ENCODE results near the gene SP6. TPM values are rescaled to one million over a fixed set of nuclear protein-coding genes. Genes with fewer than 3 reads are reported as not detected.
A peak's percentile ranks its signal among the peaks of the same experiment; 100 is the strongest.

SP6 gene
- total and polyA plus RNA-seq, 2 of the 4 experiments (the other 2 are of a cell fraction) = under 0.01 to 0.31 TPM

DNA sequence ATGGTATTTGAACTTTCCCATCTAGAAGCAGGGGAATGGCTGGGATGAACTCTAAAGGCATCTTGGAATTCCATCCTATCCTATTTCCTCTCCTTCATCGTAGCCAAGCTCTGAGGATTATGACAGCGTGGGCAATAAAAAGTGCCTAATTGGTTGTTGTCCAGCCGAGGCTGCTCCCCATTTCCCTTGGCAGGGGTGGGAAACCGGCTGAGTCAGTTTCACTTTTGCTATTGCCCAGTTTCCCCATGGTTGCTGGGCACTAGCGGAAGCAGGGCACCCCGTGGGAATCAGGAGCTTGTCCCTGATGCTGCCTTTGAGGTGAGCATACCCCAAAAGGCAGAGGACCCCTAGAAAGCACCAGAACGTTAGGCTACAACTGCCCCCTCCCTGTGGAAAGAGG lies 31.3 kb upstream of the SP6 start:
- no peaks in the 10 kb centered on the region for H3K9me3 ChIP-seq (ENCODE audit: control insufficient read depth, insufficient read depth, low read length)
- no peak overlapping the region for H3K9ac ChIP-seq (ENCODE audit: low read depth, low read length)
- ChIA-PET POLR2A (ENCODE audit: unreplicated experiment) (no interaction called here), CTCF (interaction anchor here (0.9 to 4.8 kb wide), 2 partner anchors 7 to 40 kb away, joined by 4 to 18 read pairs; partner anchors contain the start of gene SCRN2)
- no peaks in the 10 kb centered on the region for H3K9me1 ChIP-seq (ENCODE audit: insufficient read depth, low read length)
- no peak overlapping the region for H3K4ac ChIP-seq (ENCODE audit: low read depth, low read length)
- no peak for TF ChIP-seq RAD21 (IDR thresholded peaks at IDR 0.05; ENCODE audit: low read length)
- TF ChIP-seq POLR2A (IDR thresholded peaks at IDR 0.05; ENCODE audit: low read depth, low read length) = no peak
- TF ChIP-seq RCOR1 (IDR thresholded peaks at IDR 0.05; ENCODE audit: insufficient replicate concordance, low read length) = no peak
- no peak overlapping the region for H3K18ac ChIP-seq (ENCODE audit: low read depth, low read length)
- H4K20me1 ChIP-seq (ENCODE audit: insufficient read depth, low read length) = no peaks in the 10 kb centered on the region
- H3K56ac ChIP-seq (ENCODE audit: extremely low read depth, insufficient read depth, low read length) = no peak overlapping the region
- no peak overlapping the region for H2AK5ac ChIP-seq (ENCODE audit: low read depth, low read length)
- no TSS peak for BruUV-seq (replicated peaks)
- H2AK9ac ChIP-seq (replicated peaks; ENCODE audit: low read depth, low read length, poor library complexity) = no peak overlapping the region
- no peak overlapping the region for H3K4me3 ChIP-seq (ENCODE audit: insufficient read depth, low read depth, low read length)
- no peak overlapping the region for H2BK5ac ChIP-seq (ENCODE audit: low read depth, low read length, poor library complexity, severe bottlenecking)
- H4K8ac ChIP-seq (ENCODE audit: low read depth in 2 of 2, low read length in 2 of 2) = peak overlapping the region in 1 of 2 experiments; percentile 46; a peak in 1 of 4 replicates
- 60% methylated on average over 1 of the region's 7 CpGs; no CpG with 5 or more reads in 1 of the 2 experiments for WGBS, 2 experiments (ENCODE audit: extremely low coverage in 2 of 2, insufficient read length in 1 of 2)
- H3K27ac ChIP-seq (ENCODE audit: insufficient read depth, low read length) = no peak overlapping the region
- no peak overlapping the region for H2BK15ac ChIP-seq (ENCODE audit: low read depth, low read length)
- no peak overlapping the region for H2BK120ac ChIP-seq (ENCODE audit: low read depth, low read length)
- H3K36me3 ChIP-seq (ENCODE audit: control insufficient read depth, insufficient read depth, low read length) = no peaks in the 10 kb centered on the region
- in situ Hi-C loops (cut with MboI; ENCODE audit: low sequenced_read_pairs) (no loop called here), intact Hi-C loops (cut with micrococcal nuclease) (no loop called here), dilution Hi-C loops (cut with HindIII; ENCODE audit: low sequenced_read_pairs, unreplicated experiment) (no loop called here)
- DNase-seq = peak; percentile 32
- ATAC-seq (ENCODE audit: low read depth) = peak; percentile 46
- H2AFZ ChIP-seq (replicated peaks; ENCODE audit: low read length, poor library complexity) = peak overlapping the region; percentile 65
- H3K23ac ChIP-seq (ENCODE audit: low read depth, low read length) = no peak overlapping the region
- peak overlapping the region; percentile 0; the same call in 1 of the 2 replicates for H4K5ac ChIP-seq (ENCODE audit: low read depth, low read length)
- no peak overlapping the region; the same call in 1 of the 2 replicates for H3K14ac ChIP-seq (replicated peaks; ENCODE audit: low read depth, low read length)
- H3K79me1 ChIP-seq (ENCODE audit: low read depth in 1 of 2, low read length in 2 of 2) = no peaks in the 10 kb centered on the region
- peaks cover 8% of the 10 kb centered on the region for H3K27me3 ChIP-seq (ENCODE audit: control insufficient read depth, insufficient read depth, low read length)
- peaks cover 9% of the 10 kb centered on the region for H3K4me1 ChIP-seq (ENCODE audit: control insufficient read depth, insufficient read depth, low read length)
- H4K91ac ChIP-seq (ENCODE audit: insufficient read depth, low read depth, low read length) = no peak overlapping the region
- peak overlapping the region; percentile 60 for H3K4me2 ChIP-seq (ENCODE audit: low read depth, low read length)
- H2BK20ac ChIP-seq (ENCODE audit: low read depth, low read length) = no peak overlapping the region
